Endothelial cell of umbilical vein (primary cell): ENCODE data around the gene CXorf66.

Experiments
- GATA2 ChIP-seq: IDR thresholded peaks from 2 replicates; pipeline ENCODE4 v1.7.0; 2011; ENCODE audit warnings: low read depth, mild to moderate bottlenecking, moderate library complexity, mixed read lengths, low read length; ENCODE audit not compliant: insufficient read length, insufficient read depth
- POLR2AphosphoS5 ChIP-seq: IDR thresholded peaks from 2 replicates; pipeline ENCODE4 v1.6.1; 2012; ENCODE audit warnings: low read depth, mild to moderate bottlenecking, control low read depth, low read length, moderate library complexity; ENCODE audit not compliant: insufficient read depth
- TF ChIP-seq, protein P1 (sequence below), 2 donors: IDR thresholded peaks; 1 replicate in 1 of 2; 2 replicates in 1 of 2; pipeline ENCODE4 v1.5.1; 2011; ENCODE audit warnings: low read length in 2 of 2, mild to moderate bottlenecking in 2 of 2, moderate library complexity in 2 of 2, control low read depth in 1 of 2, inconsistent platforms in 1 of 2, low read depth in 1 of 2; ENCODE audit not compliant: insufficient read depth in 1 of 2; ENCODE audit errors: extremely low read depth in 1 of 2

DNA sequence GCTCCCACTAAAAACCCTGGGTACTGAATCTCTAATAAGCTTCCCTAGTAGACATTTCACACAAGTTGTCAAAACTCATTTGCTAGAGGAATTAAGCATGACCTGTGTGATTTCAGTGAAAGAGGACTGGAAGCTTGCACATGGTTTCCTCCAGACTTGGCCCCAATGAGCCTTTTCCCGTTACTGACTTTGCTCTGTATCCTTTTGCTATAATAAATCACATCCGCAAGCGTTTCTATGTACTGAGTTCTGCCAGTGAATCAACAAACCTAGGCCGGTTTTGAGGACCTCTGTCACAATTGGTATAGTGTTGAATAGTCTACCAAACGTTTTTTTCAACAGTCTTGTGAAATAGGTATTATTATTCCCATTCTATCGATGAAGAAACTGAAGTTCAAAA, 40.6 kb downstream of the CXorf66 start:
- TF ChIP-seq GATA2 = no peak
- no peak for TF ChIP-seq POLR2AphosphoS5
- TF ChIP-seq, protein P1, sequence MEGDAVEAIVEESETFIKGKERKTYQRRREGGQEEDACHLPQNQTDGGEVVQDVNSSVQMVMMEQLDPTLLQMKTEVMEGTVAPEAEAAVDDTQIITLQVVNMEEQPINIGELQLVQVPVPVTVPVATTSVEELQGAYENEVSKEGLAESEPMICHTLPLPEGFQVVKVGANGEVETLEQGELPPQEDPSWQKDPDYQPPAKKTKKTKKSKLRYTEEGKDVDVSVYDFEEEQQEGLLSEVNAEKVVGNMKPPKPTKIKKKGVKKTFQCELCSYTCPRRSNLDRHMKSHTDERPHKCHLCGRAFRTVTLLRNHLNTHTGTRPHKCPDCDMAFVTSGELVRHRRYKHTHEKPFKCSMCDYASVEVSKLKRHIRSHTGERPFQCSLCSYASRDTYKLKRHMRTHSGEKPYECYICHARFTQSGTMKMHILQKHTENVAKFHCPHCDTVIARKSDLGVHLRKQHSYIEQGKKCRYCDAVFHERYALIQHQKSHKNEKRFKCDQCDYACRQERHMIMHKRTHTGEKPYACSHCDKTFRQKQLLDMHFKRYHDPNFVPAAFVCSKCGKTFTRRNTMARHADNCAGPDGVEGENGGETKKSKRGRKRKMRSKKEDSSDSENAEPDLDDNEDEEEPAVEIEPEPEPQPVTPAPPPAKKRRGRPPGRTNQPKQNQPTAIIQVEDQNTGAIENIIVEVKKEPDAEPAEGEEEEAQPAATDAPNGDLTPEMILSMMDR (IDR thresholded peaks at IDR 0.05; ENCODE audit: extremely low read depth in 1 of 2, insufficient read depth in 1 of 2, low read depth in 1 of 2, low read length in 2 of 2) = no peak
